Skin of body (tissue), 2 donors: Measurements from ENCODE around the gene FUT6. TPM values are rescaled to one million over a fixed set of nuclear protein-coding genes. Genes with fewer than 3 reads are reported as not detected.

Experiments used
- DNase-seq: peaks from one replicate; lab custom pipeline; 2025; lab: John Stamatoyannopoulos, UW
- total RNA-seq: library from RNA; depleted of rRNA; stranded (reverse); fragments of >200 nt; gene quantifications from one replicate; pipeline ENCODE4 v1.2.3, GENCODE V29; 2014

The FUT6 gene
- total RNA-seq, 1 donor from 2014 or later, result 0.20 TPM

GRCh38 chr19:5828661-5829566 is 10.6 kb downstream of the FUT6 start:
- no peak for DNase-seq

- peak; percentile 94 for DNase-seq
Observed at GRCh38 chr19:5827891-5828660, 11.4 kb downstream of the FUT6 start.

GRCh38 chr19:5827342-5827890 is 12.1 kb downstream of the FUT6 start:
- no peak for DNase-seq

- DNase-seq, result no peak
Observed at GRCh38 chr19:5826531-5827341, 12.8 kb downstream of the FUT6 start.

- DNase-seq, result no peak
Observed at GRCh38 chr19:5825178-5825577, 14.3 kb downstream of the FUT6 start.

- DNase-seq, result no peak
Observed at GRCh38 chr19:5824751-5825150, 14.8 kb downstream of the FUT6 start.

GRCh38 chr19:5823579-5824281 is 15.8 kb downstream of the FUT6 start:
- no peak for DNase-seq

- no peak for DNase-seq
Observed at GRCh38 chr19:5822181-5822844, 17.2 kb downstream of the FUT6 start.

- DNase-seq, result no peak
Observed at GRCh38 chr19:5821521-5822180, 17.9 kb downstream of the FUT6 start.

GRCh38 chr19:5820785-5821184 is 18.7 kb downstream of the FUT6 start:
- no peak for DNase-seq

- DNase-seq, result no peak
Observed at GRCh38 chr19:5818594-5818993, 20.9 kb downstream of the FUT6 start.

GRCh38 chr19:5817218-5817617 is 22.3 kb downstream of the FUT6 start:
- no peak for DNase-seq

GRCh38 chr19:5814852-5815246 is 24.7 kb downstream of the FUT6 start:
- no peak for DNase-seq

- DNase-seq, result no peak
Observed at GRCh38 chr19:5814123-5814851, 25.2 kb downstream of the FUT6 start.

- no peak for DNase-seq
Observed at GRCh38 chr19:5811117-5811516, 28.4 kb downstream of the FUT6 start.

GRCh38 chr19:5809469-5809868 is 30.0 kb downstream of the FUT6 start:
- no peak for DNase-seq

GRCh38 chr19:5809053-5809452 is 30.4 kb downstream of the FUT6 start:
- no peak for DNase-seq

GRCh38 chr19:5808120-5808816 is 31.2 kb downstream of the FUT6 start:
- no peak for DNase-seq
